HL-60 (cell line): Measurements from ENCODE around the gene CCDC134.

Experiments
- DNase-seq, 2 experiments: peaks; one replicate each; pipeline ENCODE4 v3.0.0-alpha.2; 2010 to 2020; ENCODE audit warnings: low read depth in 1 of 2, low spot score in 1 of 2
- H3K27ac ChIP-seq: fragments of 250-450 bp; sonication (Bioruptor Pico); replicated peaks from 2 replicates; pipeline ENCODE4 v1.5.1; 2020; ENCODE audit warnings: mild to moderate bottlenecking, moderate library complexity
- H3K27me3 ChIP-seq: fragments of 250-450 bp; sonication (Bioruptor Pico); 2 replicates; pipeline ENCODE4 v1.5.1; 2021; ENCODE audit warnings: mild to moderate bottlenecking, moderate library complexity; ENCODE audit not compliant: insufficient read depth, poor library complexity, severe bottlenecking
- H3K4me3 ChIP-seq: replicated peaks from 2 replicates; pipeline ENCODE4 v1.5.1; 2011; ENCODE audit warnings: mild to moderate bottlenecking, control low read depth, low read length; ENCODE audit not compliant: insufficient read depth
- GABPA ChIP-seq: IDR thresholded peaks from 2 replicates; pipeline ENCODE4 v1.6.1; 2012; ENCODE audit warnings: low read depth
- POLR2AphosphoS5 ChIP-seq: IDR thresholded peaks from 2 replicates; pipeline ENCODE4 v1.6.1; 2012; ENCODE audit warnings: low read depth
- REST ChIP-seq: IDR thresholded peaks from 2 replicates; pipeline ENCODE4 v1.6.1; 2012; ENCODE audit warnings: low read depth; ENCODE audit not compliant: insufficient replicate concordance
- SPI1 ChIP-seq: IDR thresholded peaks from 2 replicates; pipeline ENCODE4 v1.6.1; 2012; ENCODE audit warnings: low read depth, mild to moderate bottlenecking, borderline replicate concordance
- TF ChIP-seq, protein P1 (sequence below): IDR thresholded peaks from one replicate; pipeline ENCODE4 v1.5.1; 2011; ENCODE audit warnings: low read length, control low read depth, inconsistent platforms; ENCODE audit not compliant: insufficient read depth

Gene CCDC134

DNA sequence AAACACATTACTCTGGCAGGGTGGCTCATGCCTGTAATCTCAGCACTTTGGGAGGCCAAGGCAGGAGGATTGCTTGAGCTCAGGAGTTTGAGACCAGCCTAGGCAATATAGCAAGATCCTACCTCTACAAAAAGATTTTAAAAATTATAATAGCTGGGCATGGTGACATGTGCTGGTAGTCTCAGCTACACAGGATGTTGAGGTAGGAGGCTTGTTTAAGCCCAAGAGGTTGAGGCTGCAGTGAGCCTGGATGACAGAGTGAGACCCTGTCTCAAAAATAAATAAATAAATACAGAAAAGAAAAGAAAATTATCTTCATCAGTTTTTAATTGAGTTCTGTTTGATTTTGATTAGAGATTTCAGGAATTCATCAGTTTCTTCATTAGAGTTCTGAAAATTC is 5.2 kb downstream of the CCDC134 start:
- TF ChIP-seq REST (no peak), POLR2AphosphoS5 (no peak), SPI1 (no peak), GABPA (no peak)
- TF ChIP-seq, protein P1, sequence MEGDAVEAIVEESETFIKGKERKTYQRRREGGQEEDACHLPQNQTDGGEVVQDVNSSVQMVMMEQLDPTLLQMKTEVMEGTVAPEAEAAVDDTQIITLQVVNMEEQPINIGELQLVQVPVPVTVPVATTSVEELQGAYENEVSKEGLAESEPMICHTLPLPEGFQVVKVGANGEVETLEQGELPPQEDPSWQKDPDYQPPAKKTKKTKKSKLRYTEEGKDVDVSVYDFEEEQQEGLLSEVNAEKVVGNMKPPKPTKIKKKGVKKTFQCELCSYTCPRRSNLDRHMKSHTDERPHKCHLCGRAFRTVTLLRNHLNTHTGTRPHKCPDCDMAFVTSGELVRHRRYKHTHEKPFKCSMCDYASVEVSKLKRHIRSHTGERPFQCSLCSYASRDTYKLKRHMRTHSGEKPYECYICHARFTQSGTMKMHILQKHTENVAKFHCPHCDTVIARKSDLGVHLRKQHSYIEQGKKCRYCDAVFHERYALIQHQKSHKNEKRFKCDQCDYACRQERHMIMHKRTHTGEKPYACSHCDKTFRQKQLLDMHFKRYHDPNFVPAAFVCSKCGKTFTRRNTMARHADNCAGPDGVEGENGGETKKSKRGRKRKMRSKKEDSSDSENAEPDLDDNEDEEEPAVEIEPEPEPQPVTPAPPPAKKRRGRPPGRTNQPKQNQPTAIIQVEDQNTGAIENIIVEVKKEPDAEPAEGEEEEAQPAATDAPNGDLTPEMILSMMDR: no peak
- no peak overlapping the region for H3K27ac ChIP-seq
- DNase-seq: no peak
- no peak overlapping the region for H3K4me3 ChIP-seq
- no peaks in the 10 kb centered on the region for H3K27me3 ChIP-seq

DNA sequence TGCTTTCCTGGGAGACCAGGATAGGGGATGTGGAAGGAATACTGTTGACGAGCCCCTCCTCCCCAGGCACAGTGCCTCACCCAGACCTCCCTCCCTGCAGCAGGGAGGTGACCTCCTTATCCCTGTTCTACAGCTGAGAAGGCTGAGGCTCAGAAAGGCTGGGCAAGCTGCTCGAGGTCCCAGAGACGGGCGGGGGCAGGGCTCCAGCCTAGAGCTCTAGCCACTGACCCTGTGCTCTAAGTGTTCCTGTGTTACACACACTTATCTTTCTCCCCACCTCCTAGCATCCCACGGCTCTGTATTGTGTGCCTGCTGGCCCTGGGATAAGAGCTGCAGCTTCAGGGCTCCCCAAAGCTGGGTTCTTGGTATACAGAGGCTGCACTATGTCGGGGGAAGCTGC is 7.9 kb downstream of the CCDC134 start:
- no peak for DNase-seq
- no peak for TF ChIP-seq REST
- no peak for TF ChIP-seq POLR2AphosphoS5
- TF ChIP-seq GABPA: no peak
- TF ChIP-seq, protein P1: no peak
- TF ChIP-seq SPI1: no peak

GRCh38 chr22:41810022-41810421 is 9.5 kb downstream of the CCDC134 start:
- no peak overlapping the region for H3K27ac ChIP-seq
- H3K4me3 ChIP-seq: no peak overlapping the region
- no peak for DNase-seq
- TF ChIP-seq POLR2AphosphoS5 (no peak), SPI1 (no peak), REST (no peak), GABPA (no peak)
- TF ChIP-seq, protein P1: no peak
- H3K27me3 ChIP-seq: no peaks in the 10 kb centered on the region

More for the DNA sequence above, 7.9 kb downstream of the CCDC134 start:
- Histone ChIP-seq H3K4me3 (no peak overlapping the region), H3K27me3 (no peaks in the 10 kb centered on the region), H3K27ac (no peak overlapping the region)
